ENCODE data around the gene BBS12. TPM values are rescaled to one million over a fixed set of nuclear protein-coding genes. Genes with fewer than 3 reads are reported as not detected.

BBS12 gene
- 1 to 10 TPM; 9.8 TPM for total RNA-seq
- 1 to 10 TPM; 5.3 to 5.7 TPM for polyA plus RNA-seq (ENCODE audit: insufficient read length in 2 of 2)
- long read RNA-seq, donor 1, transcript BBS12-201 (2 exons, 3,244 nt) = major isoform, 5 of 5 reads
- long read RNA-seq, donor 1, partial matches to known transcripts = 0 of 5 reads
- long read RNA-seq, donor 1, other reads (novel, unspliced or antisense) = 0 of 5 reads
- long read RNA-seq, donor 2, partial matches to known transcripts = 0 of 2 reads
- long read RNA-seq, donor 2, other reads (novel, unspliced or antisense) = 0 of 2 reads
- long read RNA-seq, donor 3, partial matches to known transcripts = 0 of 1 reads
- long read RNA-seq, donor 3, other reads (novel, unspliced or antisense) = 0 of 1 reads
- long read RNA-seq, donor 4, partial matches to known transcripts = 0 of 2 reads
- long read RNA-seq, donor 4, other reads (novel, unspliced or antisense) = 0 of 2 reads

DNA sequence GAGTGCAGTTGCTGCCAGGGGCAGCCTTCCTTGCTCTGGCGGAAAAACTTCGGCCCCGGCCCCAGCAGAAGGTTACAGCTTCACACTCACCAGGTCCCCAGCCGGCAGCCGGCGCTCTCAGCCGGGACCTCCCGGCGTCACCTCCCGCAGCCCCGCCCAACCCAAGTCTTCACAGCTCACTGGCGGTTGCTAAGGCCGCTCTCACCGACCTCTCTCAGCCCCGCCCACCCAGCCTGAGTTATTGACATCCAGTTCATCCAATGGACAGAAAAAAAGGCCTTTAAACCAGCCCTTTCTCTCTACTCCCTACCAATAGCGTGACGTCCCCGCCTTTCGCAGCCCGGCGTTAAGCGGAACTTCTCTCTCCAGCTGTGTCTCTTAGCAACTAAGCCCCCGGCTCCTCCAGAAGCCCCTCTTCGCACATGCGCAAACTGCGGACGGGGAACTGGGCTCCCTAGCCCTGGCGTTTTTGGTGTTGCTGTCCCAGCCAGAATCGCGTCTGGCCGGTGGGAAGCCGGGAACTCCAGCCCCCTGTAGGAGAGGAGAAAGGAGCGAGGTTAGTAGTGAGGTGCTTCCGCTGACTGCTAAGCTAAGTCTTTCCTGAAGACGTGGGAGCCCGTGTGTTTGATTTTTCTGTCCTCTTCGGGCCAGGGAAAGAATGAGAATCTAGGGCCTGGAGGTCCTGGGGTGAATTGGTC lies at the start of gene BBS12:
BBS12 (plus strand) TSS at position 376 of the 698 bp plus-strand sequence. CDS start 9,189 bp downstream, outside the sequence.
- H3K4me1 ChIP-seq (ENCODE audit: control insufficient read depth, insufficient read depth, low read length) = no peaks in the 10 kb centered on the region
- no peaks in the 10 kb centered on the region for H3K27me3 ChIP-seq (ENCODE audit: control insufficient read depth, insufficient read depth, low read length)
- H3K4me3 ChIP-seq (ENCODE audit: low read depth, low read length) = peak within 1 kb of the TSS; percentile 78
- peak within 1 kb of the TSS; percentile 93 for H3K27ac ChIP-seq (ENCODE audit: low read depth, low read length)
- peak; percentile 99 to 100 (median 100) for DNase-seq (ENCODE audit: low read depth in 4 of 6, low spot score in 6 of 6)
- no peaks in the 10 kb centered on the region for H3K36me3 ChIP-seq (ENCODE audit: control insufficient read depth, insufficient read depth, low read length)
- WGBS (ENCODE audit: insufficient coverage) = under 1% methylated on average over 37 of the region's 37 CpGs
- H3K9me3 ChIP-seq (ENCODE audit: control insufficient read depth, insufficient read depth, low read length) = no peaks in the 10 kb centered on the region

DNA sequence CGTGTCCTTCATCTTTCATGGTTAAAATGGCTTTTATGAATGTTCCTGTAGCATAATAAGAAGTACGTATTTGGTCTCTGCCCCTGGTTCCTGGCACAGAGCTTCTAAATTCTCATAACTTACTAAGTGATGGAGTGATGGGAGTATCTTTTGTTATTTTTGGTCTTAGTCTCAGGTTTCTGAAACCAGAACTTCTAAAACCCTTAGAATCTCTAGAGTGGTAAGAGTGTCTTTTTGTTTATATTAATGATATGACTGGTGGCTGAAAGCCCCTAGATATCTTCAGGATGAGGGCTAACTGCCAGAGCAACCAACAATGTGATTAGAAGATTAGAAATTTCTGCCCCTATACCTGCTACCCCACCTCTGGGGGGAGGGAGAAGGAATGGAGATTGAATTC lies 45.8 kb upstream of the BBS12 start:
- Histone ChIP-seq H3K27me3 (ENCODE audit: control insufficient read depth, insufficient read depth, low read length) (no peaks in the 10 kb centered on the region), H3K36me3 (ENCODE audit: control insufficient read depth, insufficient read depth, low read length) (no peaks in the 10 kb centered on the region), H3K4me1 (ENCODE audit: control insufficient read depth, insufficient read depth, low read length) (no peaks in the 10 kb centered on the region), H3K4me3 (ENCODE audit: low read depth, low read length) (no peak overlapping the region), H3K9me3 (ENCODE audit: control insufficient read depth, insufficient read depth, low read length) (no peaks in the 10 kb centered on the region), H3K27ac (ENCODE audit: low read depth, low read length) (no peak overlapping the region)
- DNase-seq (ENCODE audit: low read depth in 4 of 6, low spot score in 6 of 6) = no peak
- WGBS (ENCODE audit: insufficient coverage) = no CpG with 5 or more reads among the region's 2 CpGs

DNA sequence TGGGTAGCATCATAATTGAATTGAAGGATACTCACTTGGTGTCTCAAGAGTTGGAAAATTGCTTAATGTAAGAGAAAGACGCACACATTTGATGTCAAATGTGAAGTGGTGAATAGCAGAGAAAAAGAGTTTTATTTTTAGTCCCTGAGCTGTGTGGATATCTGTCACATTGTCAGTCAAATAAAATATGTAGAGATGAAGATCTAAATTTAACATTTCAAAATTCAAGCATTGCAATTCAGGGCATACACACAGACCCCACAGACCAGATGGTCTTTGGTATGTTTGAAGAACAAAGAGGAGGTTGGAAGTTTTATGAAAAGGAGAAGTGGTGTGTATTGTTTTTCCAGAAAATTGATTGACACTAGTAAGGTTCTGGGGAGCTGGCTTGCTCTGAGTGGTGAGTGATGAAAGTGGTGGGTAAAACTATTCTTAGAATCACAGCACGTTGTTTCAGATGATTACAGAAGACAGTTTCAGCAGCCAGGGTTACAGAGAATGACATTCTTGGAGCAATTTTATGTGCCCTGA lies 44.9 kb upstream of the BBS12 start:
- DNase-seq (ENCODE audit: low read depth in 4 of 6, low spot score in 6 of 6) = peak in 1 of 6 donors; percentile 39
- WGBS (ENCODE audit: insufficient coverage) = 100% methylated on average over 1 of the region's 2 CpGs
- H3K27ac ChIP-seq (ENCODE audit: low read depth, low read length) = no peak overlapping the region
- H3K36me3 ChIP-seq (ENCODE audit: control insufficient read depth, insufficient read depth, low read length) = no peaks in the 10 kb centered on the region
- H3K9me3 ChIP-seq (ENCODE audit: control insufficient read depth, insufficient read depth, low read length) = no peaks in the 10 kb centered on the region
- no peaks in the 10 kb centered on the region for H3K27me3 ChIP-seq (ENCODE audit: control insufficient read depth, insufficient read depth, low read length)
- no peak overlapping the region for H3K4me3 ChIP-seq (ENCODE audit: low read depth, low read length)
- no peaks in the 10 kb centered on the region for H3K4me1 ChIP-seq (ENCODE audit: control insufficient read depth, insufficient read depth, low read length)

DNA sequence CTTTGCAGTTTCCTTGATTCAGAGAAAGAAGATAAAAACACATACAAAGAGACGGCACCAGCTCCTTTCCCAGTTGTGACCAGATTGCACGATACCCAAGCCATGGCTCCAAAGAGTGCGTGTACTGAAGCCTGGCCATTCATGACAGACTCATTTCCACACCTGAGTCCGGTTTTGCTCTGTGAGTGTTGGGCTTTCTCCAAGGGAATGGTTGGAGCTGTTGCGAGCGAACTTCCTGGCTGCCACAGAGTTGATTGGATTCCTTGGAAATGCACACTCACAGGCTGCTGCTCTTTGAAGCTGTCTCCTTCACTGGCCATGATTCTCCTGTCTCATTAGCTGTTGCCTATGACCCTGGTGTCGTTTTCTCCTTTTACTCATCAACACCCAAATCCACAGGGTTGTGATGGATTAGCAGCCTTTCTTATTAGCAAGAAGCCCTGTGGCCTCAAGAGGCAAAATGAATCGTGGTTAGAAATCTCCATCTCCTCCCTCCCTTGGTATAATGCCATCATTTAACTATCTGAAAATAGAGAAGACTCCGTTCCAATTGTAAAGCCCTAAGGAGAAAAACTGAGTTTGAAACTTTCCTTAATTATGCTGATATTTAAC lies 43.9 kb upstream of the BBS12 start:
- no peak overlapping the region for H3K4me3 ChIP-seq (ENCODE audit: low read depth, low read length)
- H3K27ac ChIP-seq (ENCODE audit: low read depth, low read length) = no peak overlapping the region
- H3K36me3 ChIP-seq (ENCODE audit: control insufficient read depth, insufficient read depth, low read length) = no peaks in the 10 kb centered on the region
- H3K9me3 ChIP-seq (ENCODE audit: control insufficient read depth, insufficient read depth, low read length) = no peaks in the 10 kb centered on the region
- H3K27me3 ChIP-seq (ENCODE audit: control insufficient read depth, insufficient read depth, low read length) = no peaks in the 10 kb centered on the region
- peak in 1 of 6 donors; percentile 21 for DNase-seq (ENCODE audit: low read depth in 4 of 6, low spot score in 6 of 6)
- H3K4me1 ChIP-seq (ENCODE audit: control insufficient read depth, insufficient read depth, low read length) = no peaks in the 10 kb centered on the region
- WGBS (ENCODE audit: insufficient coverage) = 85% methylated on average over 7 of the region's 9 CpGs

DNA sequence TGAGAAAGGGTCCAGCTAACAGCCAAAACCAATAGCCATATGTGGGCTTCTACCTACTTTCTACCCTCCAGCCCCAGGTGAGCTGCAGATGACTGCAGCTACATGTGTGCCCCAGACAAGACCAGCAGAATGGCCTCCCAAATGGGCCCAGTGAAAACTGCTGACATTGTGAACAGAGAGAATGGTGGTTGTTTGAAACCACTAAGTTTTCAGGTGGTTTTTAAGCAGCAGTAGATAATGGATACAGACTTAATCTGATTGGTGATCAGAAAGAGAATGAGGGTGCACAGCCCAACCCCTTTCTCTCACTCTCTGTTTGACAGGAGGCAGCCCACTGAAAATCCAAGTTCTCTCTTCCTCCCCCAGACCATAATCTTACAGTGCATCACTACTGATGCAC lies 42.5 kb upstream of the BBS12 start:
- Histone ChIP-seq H3K9me3 (ENCODE audit: control insufficient read depth, insufficient read depth, low read length) (no peaks in the 10 kb centered on the region), H3K27me3 (ENCODE audit: control insufficient read depth, insufficient read depth, low read length) (no peaks in the 10 kb centered on the region), H3K27ac (ENCODE audit: low read depth, low read length) (no peak overlapping the region), H3K4me1 (ENCODE audit: control insufficient read depth, insufficient read depth, low read length) (no peaks in the 10 kb centered on the region), H3K36me3 (ENCODE audit: control insufficient read depth, insufficient read depth, low read length) (no peaks in the 10 kb centered on the region), H3K4me3 (ENCODE audit: low read depth, low read length) (no peak overlapping the region)
- no peak for DNase-seq (ENCODE audit: low read depth in 4 of 6, low spot score in 6 of 6)

DNA sequence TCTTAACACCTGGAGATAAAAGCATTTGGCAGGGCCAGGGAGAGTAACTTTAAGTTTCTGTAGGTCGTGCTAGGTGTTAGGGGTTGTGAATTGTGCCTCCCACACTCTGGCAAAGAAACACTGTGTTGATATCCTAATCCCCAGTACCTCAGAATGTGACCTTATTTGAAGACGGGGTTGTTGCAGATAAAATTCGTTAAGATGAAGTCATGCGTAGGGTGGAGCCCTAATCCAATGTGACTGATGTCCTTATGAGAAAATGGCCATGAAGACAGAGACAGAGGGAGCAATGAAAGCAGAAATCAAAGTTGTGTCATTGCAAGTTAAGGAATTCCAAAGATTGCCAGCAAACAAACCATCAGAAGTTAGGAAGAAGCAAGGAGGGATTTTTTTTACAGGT lies 40.5 kb upstream of the BBS12 start:
- Histone ChIP-seq H3K4me1 (ENCODE audit: control insufficient read depth, insufficient read depth, low read length) (no peaks in the 10 kb centered on the region), H3K9me3 (ENCODE audit: control insufficient read depth, insufficient read depth, low read length) (no peaks in the 10 kb centered on the region), H3K36me3 (ENCODE audit: control insufficient read depth, insufficient read depth, low read length) (no peaks in the 10 kb centered on the region), H3K4me3 (ENCODE audit: low read depth, low read length) (no peak overlapping the region), H3K27ac (ENCODE audit: low read depth, low read length) (no peak overlapping the region), H3K27me3 (ENCODE audit: control insufficient read depth, insufficient read depth, low read length) (no peaks in the 10 kb centered on the region)
- DNase-seq (ENCODE audit: low read depth in 4 of 6, low spot score in 6 of 6) = no peak
- 100% methylated on average over 2 of the region's 4 CpGs for WGBS (ENCODE audit: insufficient coverage)

DNA sequence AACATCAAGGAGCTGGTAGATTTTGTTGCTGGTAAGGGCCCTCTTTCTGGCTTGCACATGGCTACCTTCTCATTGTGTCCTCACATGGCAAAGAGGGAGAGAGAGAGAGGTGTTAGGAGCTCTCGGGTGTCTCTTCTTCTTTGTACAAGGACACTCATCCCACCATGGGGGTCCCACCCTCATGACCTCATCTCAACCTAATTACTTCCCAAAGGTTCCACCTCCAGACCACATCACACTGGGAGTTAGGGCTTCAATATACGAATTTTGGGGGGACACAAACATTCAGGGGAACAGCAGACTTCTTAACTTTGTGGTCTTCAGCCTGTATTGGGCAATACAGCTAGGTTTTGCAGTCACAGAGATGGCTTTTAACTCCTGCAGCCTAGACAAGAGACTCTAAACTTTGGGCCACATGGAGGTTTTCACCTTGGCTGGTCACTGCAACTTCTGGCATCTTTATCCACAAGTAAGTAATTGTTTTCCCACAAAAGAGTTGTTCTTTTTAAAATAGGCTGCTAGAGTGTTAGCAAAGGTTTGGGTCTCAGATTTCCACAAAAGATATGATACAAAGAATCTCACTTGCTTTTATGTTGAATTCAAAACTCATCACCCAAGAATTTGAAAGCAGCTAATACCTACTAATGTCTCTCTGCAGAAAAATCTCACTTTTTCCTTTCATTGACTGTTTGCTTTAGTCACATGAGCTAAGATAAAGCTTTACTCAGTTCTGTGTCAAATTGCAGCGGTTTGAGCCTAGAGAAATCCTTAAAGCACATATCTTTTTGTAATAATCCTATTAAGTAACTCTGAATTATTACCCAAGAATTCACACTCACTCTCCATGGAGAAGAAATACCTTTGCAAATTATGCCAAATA lies 39.6 kb upstream of the BBS12 start:
- DNase-seq (ENCODE audit: low read depth in 4 of 6, low spot score in 6 of 6) = no peak
- Histone ChIP-seq H3K4me3 (ENCODE audit: low read depth, low read length) (no peak overlapping the region), H3K27me3 (ENCODE audit: control insufficient read depth, insufficient read depth, low read length) (no peaks in the 10 kb centered on the region), H3K4me1 (ENCODE audit: control insufficient read depth, insufficient read depth, low read length) (no peaks in the 10 kb centered on the region), H3K27ac (ENCODE audit: low read depth, low read length) (no peak overlapping the region), H3K9me3 (ENCODE audit: control insufficient read depth, insufficient read depth, low read length) (no peaks in the 10 kb centered on the region), H3K36me3 (ENCODE audit: control insufficient read depth, insufficient read depth, low read length) (no peaks in the 10 kb centered on the region)
- no CpG with 5 or more reads among the region's 3 CpGs for WGBS (ENCODE audit: insufficient coverage)

DNA sequence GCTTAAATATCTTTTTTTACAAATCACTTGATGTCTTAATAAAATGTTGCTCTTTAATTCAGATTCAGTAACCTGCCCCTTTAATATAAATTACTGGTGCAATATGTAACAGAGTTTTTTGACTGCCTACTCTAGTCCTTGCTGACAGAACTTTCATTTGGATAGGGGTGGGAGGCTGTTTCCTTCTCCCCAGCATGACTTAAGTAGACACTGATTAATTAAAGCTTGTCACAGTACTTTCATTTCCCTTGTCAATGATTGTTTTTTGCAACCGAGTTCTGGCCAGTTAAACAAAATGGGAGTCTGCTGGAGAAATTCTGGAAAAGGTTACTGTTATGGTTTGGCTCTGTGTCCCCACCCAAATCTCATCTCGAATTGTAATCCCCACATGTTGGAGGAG lies 37.3 kb upstream of the BBS12 start:
- Histone ChIP-seq H3K4me1 (ENCODE audit: control insufficient read depth, insufficient read depth, low read length) (no peaks in the 10 kb centered on the region), H3K36me3 (ENCODE audit: control insufficient read depth, insufficient read depth, low read length) (no peaks in the 10 kb centered on the region), H3K9me3 (ENCODE audit: control insufficient read depth, insufficient read depth, low read length) (no peaks in the 10 kb centered on the region), H3K4me3 (ENCODE audit: low read depth, low read length) (no peak overlapping the region), H3K27ac (ENCODE audit: low read depth, low read length) (no peak overlapping the region), H3K27me3 (ENCODE audit: control insufficient read depth, insufficient read depth, low read length) (no peaks in the 10 kb centered on the region)
- DNase-seq (ENCODE audit: low read depth in 4 of 6, low spot score in 6 of 6) = no peak
- no CpG with 5 or more reads among the region's 2 CpGs for WGBS (ENCODE audit: insufficient coverage)

DNA sequence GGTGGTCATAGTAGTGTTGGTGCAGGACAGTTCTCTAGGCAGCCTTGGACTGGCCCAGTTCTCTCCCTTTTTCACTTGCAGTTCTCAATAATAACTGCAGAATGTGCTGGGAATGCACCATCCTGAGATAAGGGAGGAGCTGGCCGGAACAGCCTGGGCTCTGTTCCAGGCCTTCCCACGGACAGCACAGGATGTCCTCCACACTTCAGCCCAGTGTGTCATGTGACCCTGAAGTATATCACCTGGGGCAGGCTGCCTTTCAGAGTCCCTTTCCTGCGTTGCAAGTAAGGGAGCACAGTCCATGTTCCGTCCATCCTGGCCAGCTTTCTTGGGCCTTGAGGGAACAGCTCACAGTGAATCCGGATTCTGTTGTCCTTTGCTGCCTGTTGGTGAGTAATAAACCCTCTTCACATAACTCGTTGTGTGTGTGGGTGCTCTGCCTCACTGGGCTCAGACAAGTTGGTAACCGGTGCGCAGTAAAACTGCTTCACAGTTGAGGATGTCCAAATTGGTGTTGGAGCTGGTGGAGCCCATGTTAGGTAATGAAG lies 32.3 kb upstream of the BBS12 start:
- no peak overlapping the region for H3K27ac ChIP-seq (ENCODE audit: low read depth, low read length)
- WGBS (ENCODE audit: insufficient coverage) = 65% methylated on average over 5 of the region's 8 CpGs
- no peak overlapping the region for H3K4me3 ChIP-seq (ENCODE audit: low read depth, low read length)
- H3K27me3 ChIP-seq (ENCODE audit: control insufficient read depth, insufficient read depth, low read length) = no peaks in the 10 kb centered on the region
- no peaks in the 10 kb centered on the region for H3K9me3 ChIP-seq (ENCODE audit: control insufficient read depth, insufficient read depth, low read length)
- DNase-seq (ENCODE audit: low read depth in 4 of 6, low spot score in 6 of 6) = peak in 1 of 6 donors; percentile 9
- no peaks in the 10 kb centered on the region for H3K36me3 ChIP-seq (ENCODE audit: control insufficient read depth, insufficient read depth, low read length)
- no peaks in the 10 kb centered on the region for H3K4me1 ChIP-seq (ENCODE audit: control insufficient read depth, insufficient read depth, low read length)

All from spinal cord (tissue), 10 donors.